Body of pancreas (tissue), 4 donors: ENCODE measurements around the gene GUCY2C. TPM values are rescaled to one million over a fixed set of nuclear protein-coding genes. Genes with fewer than 3 reads are reported as not detected.

ENCODE experiments used
- ATAC-seq: fragments of 150-250 bp; one replicate; pipeline ENCODE4 v1.9.1; 2016
- DNase-seq, 4 donors: peaks; one replicate each; pipeline ENCODE4 v3.0.0-alpha.2; 2019
- H3K27ac ChIP-seq, 4 donors: fragments of 200-600 bp; sonication (generic); 1 replicate in 3 of 4; 2 replicates in 1 of 4; pipeline versions ENCODE4 v1.5.1 to v1.6.1; 2016 to 2019; ENCODE audit warnings: mild to moderate bottlenecking in 1 of 4, mixed read lengths in 1 of 4, moderate library complexity in 1 of 4
- H3K27me3 ChIP-seq, 2 donors: fragments of 200-600 bp; sonication (generic); one replicate each; pipeline ENCODE4 v1.6.0; 2016; ENCODE audit warnings: mild to moderate bottlenecking in 1 of 2
- H3K36me3 ChIP-seq, 2 donors: fragments of 200-600 bp; sonication (generic); replicated peaks in 1 of 2; 2 replicates each; pipeline ENCODE4 v1.5.1; 2016; ENCODE audit warnings: low read depth in 2 of 2; ENCODE audit not compliant: insufficient read depth in 1 of 2
- H3K4me1 ChIP-seq: fragments of 200-600 bp; sonication (generic); one replicate; pipeline ENCODE4 v1.6.0; 2016
- H3K4me3 ChIP-seq, 2 donors: fragments of 200-600 bp; sonication (generic); 1 replicate in 1 of 2; 2 replicates in 1 of 2; pipeline ENCODE4 v1.5.1; 2016 to 2019
- H3K9me3 ChIP-seq, 3 donors: fragments of 200-600 bp; sonication (generic); 1 replicate in 2 of 3; 2 replicates in 1 of 3; pipeline ENCODE4 v1.5.1; 2016
- CTCF ChIP-seq, 7 experiments: fragments of 450-650 bp in 4 of 7; fragments of 200-600 bp in 3 of 7; sonication (generic) in 3 of 7; IDR thresholded peaks; one replicate each; pipeline ENCODE4 v1.5.1; 2016 to 2019; ENCODE audit warnings: antibody characterized with exemption in 7 of 7
- POLR2A ChIP-seq, 3 donors: fragments of 450-650 bp; IDR thresholded peaks; one replicate each; pipeline ENCODE4 v1.6.1; 2016; ENCODE audit warnings: antibody characterized with exemption in 3 of 3, mild to moderate bottlenecking in 2 of 3
- WGBS, 2 donors: methylation state at CpG; one replicate each; pipeline ENCODE4 v1.1.5; 2017; 5-methylcytosine and 5-hydroxymethylcytosine counted together
- intact Hi-C: fragments of 100-400 bp; cut with DNase I; formaldehyde crosslinking; loops from one replicate; pipeline ENCODE4 v1.15.1; 2023
- total RNA-seq, 2 donors: library from RNA; depleted of rRNA; stranded (reverse); fragments of >200 nt; gene quantifications; one replicate each; pipeline ENCODE4 v1.1.0, GENCODE V29; 2016

GUCY2C gene
- total RNA-seq, 2 donors from 2014 or later, result not detected

GRCh38 chr12:14570231-14570630 is 126.2 kb downstream of the GUCY2C start:
- no peak overlapping the region for H3K4me3 ChIP-seq
- H3K4me1 ChIP-seq, result peaks cover 42% of the 10 kb centered on the region
- ATAC-seq, result no peak
- intact Hi-C loops, result no loop called here
- H3K36me3 ChIP-seq, result no peaks in the 10 kb centered on the region
- no peaks in the 10 kb centered on the region for H3K27me3 ChIP-seq
- no peak overlapping the region for H3K27ac ChIP-seq
- H3K9me3 ChIP-seq, result no peaks in the 10 kb centered on the region
- 100% methylated on average over 1 of the region's 1 CpG for WGBS, 2 donors
- no peak for TF ChIP-seq POLR2A (IDR thresholded peaks at IDR 0.05)
- TF ChIP-seq CTCF (IDR thresholded peaks at IDR 0.05), result no peak
- DNase-seq, result no peak

- H3K27ac ChIP-seq, result peak within 1 kb of the TSS; percentile 70 to 95 (median 90)
- H3K27me3 ChIP-seq, result no peaks in the 10 kb centered on the region
- no peaks in the 10 kb centered on the region for H3K36me3 ChIP-seq
- TF ChIP-seq CTCF (IDR thresholded peaks at IDR 0.05), result peak in 3 of 7 experiments; percentile 12 to 17 (median 16)
- peak; percentile 89 to 94 (median 91) for TF ChIP-seq POLR2A (IDR thresholded peaks at IDR 0.05)
- intact Hi-C loops, result no loop called here
- H3K4me3 ChIP-seq, result peak within 1 kb of the TSS; percentile 22 to 38
- DNase-seq (peak; percentile 88 to 91 (median 90)), ATAC-seq (peak; percentile 88)
- peaks cover 60% of the 10 kb centered on the region for H3K4me1 ChIP-seq
- WGBS, 2 donors, result 1 to 2% methylated on average over 14 to 72 of the region's 76 CpGs
- no peaks in the 10 kb centered on the region for H3K9me3 ChIP-seq
Measured at GRCh38 chr12:14567351-14568162, 128.8 kb downstream of the GUCY2C start, which contains the start of gene PLBD1. Gene PLBD1 (minus strand): TSS chr12:14567883. CDS start chr12:14567696, 187 bp downstream.

GRCh38 chr12:14564336-14564959 is 132.0 kb downstream of the GUCY2C start:
- no peaks in the 10 kb centered on the region for H3K36me3 ChIP-seq
- no peaks in the 10 kb centered on the region for H3K9me3 ChIP-seq
- ATAC-seq (no peak), DNase-seq (no peak)
- intact Hi-C loops, result no loop called here
- H3K4me3 ChIP-seq, result no peak overlapping the region
- TF ChIP-seq CTCF (IDR thresholded peaks at IDR 0.05), result no peak
- TF ChIP-seq POLR2A (IDR thresholded peaks at IDR 0.05), result no peak
- H3K27me3 ChIP-seq, result no peaks in the 10 kb centered on the region
- peak overlapping the region in 3 of 4 donors; percentile 23 to 80 (median 60) for H3K27ac ChIP-seq
- H3K4me1 ChIP-seq, result peaks cover 73% of the 10 kb centered on the region
- WGBS, 2 donors, result 59 to 63% methylated on average over 2 of the region's 2 CpGs

- H3K27me3 ChIP-seq, result no peaks in the 10 kb centered on the region
- TF ChIP-seq CTCF (IDR thresholded peaks at IDR 0.05) (no peak), POLR2A (IDR thresholded peaks at IDR 0.05) (no peak)
- no peak for ATAC-seq
- intact Hi-C loops, result no loop called here
- DNase-seq, result peak in 2 of 4 donors; percentile 47 to 48
- no peak overlapping the region for H3K4me3 ChIP-seq
- peaks cover 64% of the 10 kb centered on the region for H3K4me1 ChIP-seq
- peak overlapping the region in 3 of 4 donors; percentile 60 to 80 (median 70) for H3K27ac ChIP-seq
- WGBS, 2 donors, result 45% methylated on average over 4 of the region's 4 CpGs
- no peaks in the 10 kb centered on the region for H3K9me3 ChIP-seq
- no peaks in the 10 kb centered on the region for H3K36me3 ChIP-seq
Measured at GRCh38 chr12:14563046-14563445, 133.4 kb downstream of the GUCY2C start.

Other genes starting within 250 kb of the GUCY2C start
- gene PLBD1, start 128.7 kb downstream of the GUCY2C start, total RNA-seq, result 10 to 100 TPM in 1 of 2 donors, 1 to 10 TPM in 1; 4.6 to 14.5 TPM
- 10 to 100 TPM in 1 of 2 donors, 1 to 10 TPM in 1; 8.6 to 14.8 TPM for gene WBP11, start 106.9 kb upstream of the GUCY2C start, total RNA-seq
- gene C12orf60, start 107.1 kb upstream of the GUCY2C start, total RNA-seq, result 1 to 10 TPM in 1 of 2 donors, not detected in 1; 1.8 TPM
- gene SMCO3, start 117.6 kb upstream of the GUCY2C start, total RNA-seq, result 1 to 10 TPM; 1.3 to 4.3 TPM
- 1 to 10 TPM; 1.3 to 3.1 TPM for gene ART4, start 146.9 kb upstream of the GUCY2C start, total RNA-seq
- gene MGP, start 189.3 kb upstream of the GUCY2C start, total RNA-seq, result 100 to 1,000 TPM; 162 to 228 TPM
- gene ERP27, start 241.9 kb upstream of the GUCY2C start, total RNA-seq, result 100 to 1,000 TPM in 1 of 2 donors, 10 to 100 TPM in 1; 79.1 to 131 TPM